ENCODE results near the gene MAGOH. TPM values are rescaled to one million over a fixed set of nuclear protein-coding genes. Genes with fewer than 3 reads are reported as not detected.

Gene MAGOH
- total and polyA plus RNA-seq, 7 donors: 15.9 to 103 (median 33.6) TPM

- intact Hi-C loops (cut with DNase I): no loop called here
- ATAC-seq (no peak), DNase-seq (no peak)
- H3K4me1 ChIP-seq: peaks cover 8% of the 10 kb centered on the region
- no peak overlapping the region for H3K27ac ChIP-seq
- H3K27me3 ChIP-seq (ENCODE audit: insufficient read depth in 3 of 3, low read length in 2 of 3): no peaks in the 10 kb centered on the region
- H3K9me3 ChIP-seq: no peaks in the 10 kb centered on the region
- peaks cover 4 to 75% of the 10 kb centered on the region in 2 donors for H3K36me3 ChIP-seq (ENCODE audit: insufficient read depth in 1 of 2, low read depth in 1 of 2)
- H3K4me3 ChIP-seq: no peak overlapping the region
- no peak for TF ChIP-seq CTCF (IDR thresholded peaks at IDR 0.05)
- 84 to 96% (median 91%) methylated on average over 3 of the region's 3 CpGs for WGBS, 3 donors
Measured at GRCh38 chr1:53203466-53203865, 34.9 kb downstream of the MAGOH start.

GRCh38 chr1:53198241-53198651 lies 40.1 kb downstream of the MAGOH start:
- peaks cover 4 to 28% of the 10 kb centered on the region in 2 donors for H3K36me3 ChIP-seq (ENCODE audit: insufficient read depth in 1 of 2, low read depth in 1 of 2)
- WGBS, 3 donors: 25 to 43% (median 30%) methylated on average over 4 of the region's 4 CpGs
- peak overlapping the region; percentile 93 for H3K4me3 ChIP-seq
- no peak for DNase-seq
- no peaks in the 10 kb centered on the region for H3K27me3 ChIP-seq (ENCODE audit: insufficient read depth in 3 of 3, low read length in 2 of 3)
- peak overlapping the region; percentile 98 for H3K27ac ChIP-seq
- H3K4me1 ChIP-seq: peaks cover 31% of the 10 kb centered on the region
- H3K9me3 ChIP-seq: no peaks in the 10 kb centered on the region
- TF ChIP-seq CTCF (IDR thresholded peaks at IDR 0.05): no peak
- ATAC-seq: peak; percentile 57 to 68 (median 66)
- intact Hi-C loops (cut with DNase I): loop anchor here (5.0 to 10.0 kb wide), 2 partner anchors 39 to 183 kb away; partner anchors contain the start of gene MAGOH (in 1 of the 2)

- H3K36me3 ChIP-seq (ENCODE audit: insufficient read depth in 1 of 2, low read depth in 1 of 2): peaks cover 4 to 21% of the 10 kb centered on the region in 2 donors
- no peaks in the 10 kb centered on the region for H3K9me3 ChIP-seq
- TF ChIP-seq CTCF (IDR thresholded peaks at IDR 0.05): no peak
- DNase-seq (no peak), ATAC-seq (peak in 3 of 4 donors; percentile 16 to 28 (median 24))
- peak overlapping the region; percentile 93 for H3K4me3 ChIP-seq
- intact Hi-C loops (cut with DNase I): loop anchor here (5.0 to 10.0 kb wide), 2 partner anchors 40 to 183 kb away; partner anchors contain the start of gene MAGOH (in 1 of the 2)
- no peaks in the 10 kb centered on the region for H3K27me3 ChIP-seq (ENCODE audit: insufficient read depth in 3 of 3, low read length in 2 of 3)
- H3K4me1 ChIP-seq: peaks cover 31% of the 10 kb centered on the region
- 32 to 36% (median 34%) methylated on average over 13 of the region's 13 CpGs for WGBS, 3 donors
- peak overlapping the region; percentile 98 for H3K27ac ChIP-seq
Measured at GRCh38 chr1:53197291-53198200, 40.8 kb downstream of the MAGOH start.

- TF ChIP-seq CTCF (IDR thresholded peaks at IDR 0.05): no peak
- 0 to 1% (median 1%) methylated on average over 43 to 57 of the region's 57 CpGs for WGBS, 3 donors
Measured at GRCh38 chr1:53196485-53197290, 41.6 kb downstream of the MAGOH start, which contains the start of gene CPT2. TSS of gene CPT2 (plus strand) at chr1:53196824. CDS start at chr1:53196944, 120 bp downstream.

More at GRCh38 chr1:53196485-53197290, 41.6 kb downstream of the MAGOH start, which contains the start of gene CPT2:
- peak within 1 kb of the TSS; percentile 98 for H3K27ac ChIP-seq
- no peaks in the 10 kb centered on the region for H3K9me3 ChIP-seq
- peak within 1 kb of the TSS; percentile 93 for H3K4me3 ChIP-seq
- peak; percentile 96 to 97 for DNase-seq
- peaks cover 0 to 13% of the 10 kb centered on the region in 2 donors for H3K36me3 ChIP-seq (ENCODE audit: insufficient read depth in 1 of 2, low read depth in 1 of 2)
- intact Hi-C loops (cut with DNase I): loop anchor here (5.0 to 10.0 kb wide), 2 partner anchors 41 to 182 kb away; partner anchors contain the start of gene MAGOH (in 1 of the 2)
- peaks cover 31% of the 10 kb centered on the region for H3K4me1 ChIP-seq
- peak; percentile 98 to 99 (median 99) for ATAC-seq
- no peaks in the 10 kb centered on the region for H3K27me3 ChIP-seq (ENCODE audit: insufficient read depth in 3 of 3, low read length in 2 of 3)
